ENCODE results near the gene COQ5. TPM values are rescaled to one million over a fixed set of nuclear protein-coding genes. Genes with fewer than 3 reads are reported as not detected.
A peak's percentile ranks its signal among the peaks of the same experiment; 100 is the strongest.

The COQ5 gene
- 37.1 TPM for polyA plus RNA-seq (2012; ENCODE audit: insufficient read length, low read depth)

DNA sequence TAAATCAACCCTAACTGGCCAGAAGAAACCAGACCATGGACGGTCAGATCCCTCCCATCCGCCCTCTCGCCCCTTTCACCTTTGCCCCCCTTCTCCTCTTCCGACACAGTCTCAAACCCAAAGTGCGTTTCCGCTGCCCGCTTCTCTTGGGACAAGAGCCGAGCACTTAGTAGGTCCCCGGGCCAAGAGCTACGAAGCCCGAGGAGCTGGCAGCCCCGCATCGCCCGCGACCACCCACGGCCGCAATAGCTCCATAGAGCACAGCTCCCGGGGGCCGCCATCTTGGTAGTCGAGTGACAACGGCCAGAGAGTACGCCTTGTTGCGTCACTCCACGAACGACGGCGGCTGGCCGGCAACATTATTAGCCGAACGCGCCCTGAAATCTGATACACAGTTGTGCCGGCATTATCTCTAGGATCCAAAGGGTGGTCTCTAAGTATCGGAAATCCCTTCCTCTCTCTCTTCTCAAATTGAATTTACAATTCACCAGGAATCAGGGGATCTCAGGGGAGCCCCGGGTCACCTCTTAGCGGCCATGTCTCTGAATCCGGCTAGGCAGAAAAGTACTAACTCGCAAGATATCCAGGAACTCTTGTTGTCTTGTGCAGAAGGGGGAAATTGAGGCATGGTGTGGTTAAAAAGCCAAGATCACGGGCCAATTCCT is at the start of gene COQ5:
Gene COQ5, minus strand, starts transcription at position 298 of the 665 bp plus-strand sequence. Its CDS starts 17 bp downstream, at position 281.
- TF ChIP-seq TAF1 (IDR thresholded peaks at IDR 0.05; ENCODE audit: borderline replicate concordance, insufficient read depth, low read length) (peak; percentile 93), REST (IDR thresholded peaks at IDR 0.05; ENCODE audit: insufficient read depth in 1 of 2, low read depth in 2 of 2, low read length in 2 of 2) (peak; percentile 49 to 60; a peak in 2 of 4 replicates), POLR2AphosphoS5 (IDR thresholded peaks at IDR 0.05; ENCODE audit: low read depth, low read length) (peak; percentile 91), SIN3A (IDR thresholded peaks at IDR 0.05; ENCODE audit: borderline replicate concordance, insufficient read depth, low read length) (peak; percentile 50; the same call in 1 of the 2 replicates), FOXP2 (optimal IDR thresholded peaks at IDR 0.05; ENCODE audit: borderline replicate concordance, extremely low read depth, extremely low read length, insufficient read depth) (peak; percentile 66)

- TF ChIP-seq SIN3A (IDR thresholded peaks at IDR 0.05; ENCODE audit: borderline replicate concordance, insufficient read depth, low read length) (no peak), TAF1 (IDR thresholded peaks at IDR 0.05; ENCODE audit: borderline replicate concordance, insufficient read depth, low read length) (no peak), REST (IDR thresholded peaks at IDR 0.05; ENCODE audit: insufficient read depth in 1 of 2, low read depth in 2 of 2, low read length in 2 of 2) (no peak), FOXP2 (optimal IDR thresholded peaks at IDR 0.05; ENCODE audit: borderline replicate concordance, extremely low read depth, extremely low read length, insufficient read depth) (no peak), POLR2AphosphoS5 (IDR thresholded peaks at IDR 0.05; ENCODE audit: low read depth, low read length) (no peak)
These were observed 45.1 kb upstream of the COQ5 start for GRCh38 chr12:120574106-120574505.

DNA sequence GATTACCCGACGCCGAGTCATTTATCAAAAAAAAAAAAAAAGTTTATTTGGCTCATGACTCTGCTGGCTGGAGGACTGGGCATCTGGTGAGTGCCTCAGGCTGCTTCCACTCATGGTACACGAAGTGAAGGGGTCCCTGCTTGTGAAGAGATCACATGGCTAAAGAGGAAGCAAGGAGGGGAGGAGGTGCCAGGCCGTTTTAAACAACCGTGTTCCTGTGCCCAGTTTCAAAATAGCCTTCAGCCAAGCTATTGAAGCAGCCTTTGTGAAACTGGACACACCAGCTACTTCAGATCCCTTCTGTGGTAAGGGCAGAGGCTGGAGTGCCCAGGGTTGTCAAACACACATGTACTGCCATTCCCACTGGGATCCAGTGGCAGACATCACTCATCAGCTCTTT is 44.6 kb upstream of the COQ5 start:
- TF ChIP-seq REST (IDR thresholded peaks at IDR 0.05; ENCODE audit: insufficient read depth in 1 of 2, low read depth in 2 of 2, low read length in 2 of 2) (no peak), SIN3A (IDR thresholded peaks at IDR 0.05; ENCODE audit: borderline replicate concordance, insufficient read depth, low read length) (no peak), FOXP2 (optimal IDR thresholded peaks at IDR 0.05; ENCODE audit: borderline replicate concordance, extremely low read depth, extremely low read length, insufficient read depth) (no peak), TAF1 (IDR thresholded peaks at IDR 0.05; ENCODE audit: borderline replicate concordance, insufficient read depth, low read length) (no peak), POLR2AphosphoS5 (IDR thresholded peaks at IDR 0.05; ENCODE audit: low read depth, low read length) (no peak)

- TF ChIP-seq POLR2AphosphoS5 (IDR thresholded peaks at IDR 0.05; ENCODE audit: low read depth, low read length): no peak
- TF ChIP-seq SIN3A (IDR thresholded peaks at IDR 0.05; ENCODE audit: borderline replicate concordance, insufficient read depth, low read length): no peak
- no peak for TF ChIP-seq FOXP2 (optimal IDR thresholded peaks at IDR 0.05; ENCODE audit: borderline replicate concordance, extremely low read depth, extremely low read length, insufficient read depth)
- no peak for TF ChIP-seq TAF1 (IDR thresholded peaks at IDR 0.05; ENCODE audit: borderline replicate concordance, insufficient read depth, low read length)
- no peak for TF ChIP-seq REST (IDR thresholded peaks at IDR 0.05; ENCODE audit: insufficient read depth in 1 of 2, low read depth in 2 of 2, low read length in 2 of 2)
These were observed 42.3 kb upstream of the COQ5 start for GRCh38 chr12:120571299-120571698.

All from PFSK-1 (cell line).